IPS DF 19.7 (cell line): Measurements from ENCODE around the gene MRPL20.
"Not testable (repeated sequence)": the region's sequence is repeated elsewhere in the genome, so short reads cannot be mapped to it uniquely, and the experiment has no call there.

Experiments
- DNase-seq: peaks from one replicate; pipeline ENCODE4 v3.0.0-alpha.2; 2013; ENCODE audit warnings: low read depth, low spot score

Gene MRPL20

GRCh38 chr1:1425753-1426495 is 18.8 kb upstream of the MRPL20 start:
- no peak for DNase-seq

DNA sequence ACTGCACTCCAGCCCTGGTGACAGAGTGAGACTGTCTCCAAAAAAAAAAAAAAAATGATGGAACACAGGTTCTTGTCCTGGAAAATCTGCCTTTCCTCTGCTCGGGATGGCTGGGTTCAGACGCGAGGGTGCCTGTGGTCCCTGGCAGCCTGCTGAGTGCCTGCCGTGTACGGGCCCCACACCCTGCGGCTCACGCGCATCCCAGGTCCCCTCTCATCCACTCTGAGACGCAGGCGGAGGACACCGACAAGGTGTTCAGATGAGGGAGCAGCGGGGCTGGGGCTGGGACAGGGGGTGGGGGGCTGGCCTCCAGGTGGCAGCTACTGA is 18.3 kb upstream of the MRPL20 start:
- no peak for DNase-seq

GRCh38 chr1:1424707-1425106 is 17.6 kb upstream of the MRPL20 start:
- DNase-seq = no peak

DNA sequence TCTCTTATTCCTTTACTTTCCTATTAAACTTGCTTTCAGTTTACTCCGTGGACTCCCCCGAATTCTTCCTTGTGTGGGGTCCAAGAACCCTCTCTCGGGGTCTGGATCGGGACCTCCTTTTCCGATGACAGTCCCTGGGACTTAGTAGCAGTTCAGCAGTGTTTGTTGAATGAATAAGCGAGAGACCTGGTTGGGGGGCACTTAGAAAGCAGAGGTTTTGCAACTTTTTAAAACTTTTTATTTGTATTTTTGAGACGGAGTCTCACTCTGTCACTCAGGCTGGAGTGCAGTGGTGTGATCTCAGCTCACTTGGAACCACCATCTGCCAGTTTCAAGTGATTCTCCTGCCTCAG is 16.1 kb upstream of the MRPL20 start:
- no peak for DNase-seq

DNA sequence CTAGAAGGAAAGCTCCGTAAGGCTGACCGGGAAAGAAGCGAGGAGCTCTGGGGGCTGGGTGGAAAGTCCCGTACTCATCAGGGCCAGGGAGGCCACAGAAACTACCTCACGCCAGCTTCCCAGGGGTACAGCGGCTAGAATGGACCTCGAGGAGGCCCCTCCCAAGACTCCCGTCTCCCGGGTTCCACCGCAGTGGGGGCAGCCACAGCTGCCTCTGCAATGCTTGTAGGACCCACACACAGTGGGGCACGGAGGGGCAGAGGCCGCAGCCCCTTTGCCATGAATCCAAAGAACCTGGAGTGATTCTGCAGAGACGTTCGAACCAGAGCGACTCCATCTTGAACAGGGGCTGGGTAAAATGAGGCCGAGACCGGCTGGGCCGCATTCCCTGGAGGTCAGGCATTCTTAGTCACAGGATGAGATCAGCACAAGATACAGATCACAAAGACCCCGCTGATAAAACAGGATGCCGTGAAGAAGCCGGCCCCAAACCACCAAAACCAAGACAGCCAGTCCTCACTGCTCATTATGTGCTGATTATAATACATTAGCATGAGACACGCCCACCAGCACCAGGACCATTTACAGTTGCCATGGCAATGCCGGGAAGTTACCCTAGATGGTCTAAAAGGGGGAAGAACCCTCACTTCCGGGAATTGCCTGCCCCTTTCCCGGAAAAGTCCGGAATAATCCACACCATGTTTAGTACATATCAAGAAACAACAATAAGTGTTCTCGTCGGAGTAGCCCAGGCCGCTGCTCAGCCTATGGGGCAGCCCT is 15.6 kb upstream of the MRPL20 start:
- DNase-seq = no peak

- no peak for DNase-seq
Measured at GRCh38 chr1:1421907-1422464, 14.9 kb upstream of the MRPL20 start.

- DNase-seq = no peak
Measured at GRCh38 chr1:1421147-1421906, 14.2 kb upstream of the MRPL20 start, which contains the start of gene ANKRD65. ANKRD65 (minus strand) TSS chr1:1421276; CDS start chr1:1421005, 271 bp downstream.

GRCh38 chr1:1420654-1421141 is 13.6 kb upstream of the MRPL20 start:
- no peak for DNase-seq

GRCh38 chr1:1419813-1420653 is 12.9 kb upstream of the MRPL20 start:
- no peak for DNase-seq

GRCh38 chr1:1419363-1419812 is 12.3 kb upstream of the MRPL20 start:
- no peak for DNase-seq

GRCh38 chr1:1418464-1419362 is 11.6 kb upstream of the MRPL20 start:
- no peak for DNase-seq

GRCh38 chr1:1417825-1418463 is 10.9 kb upstream of the MRPL20 start:
- not testable (repeated sequence) for DNase-seq

DNA sequence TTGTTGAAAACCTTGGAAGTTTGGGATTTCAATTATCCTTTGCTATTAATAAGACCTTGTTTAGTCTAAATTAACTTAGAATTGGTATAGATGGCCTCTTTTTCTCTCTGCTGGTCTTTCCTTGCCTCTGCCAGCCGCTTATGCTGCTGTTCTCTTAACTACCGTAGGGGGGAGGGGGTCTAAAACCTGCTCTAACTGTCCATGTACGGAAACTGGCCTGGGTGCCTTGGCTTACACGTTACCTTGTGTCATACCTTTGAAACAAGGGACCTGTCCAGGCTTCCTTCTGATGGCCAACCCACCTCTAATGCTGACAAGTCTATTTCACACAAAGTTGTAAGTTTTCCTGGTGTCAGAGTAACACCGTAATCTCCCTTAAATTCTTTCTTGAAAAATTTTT is 10.3 kb upstream of the MRPL20 start:
- not testable (repeated sequence) for DNase-seq

DNA sequence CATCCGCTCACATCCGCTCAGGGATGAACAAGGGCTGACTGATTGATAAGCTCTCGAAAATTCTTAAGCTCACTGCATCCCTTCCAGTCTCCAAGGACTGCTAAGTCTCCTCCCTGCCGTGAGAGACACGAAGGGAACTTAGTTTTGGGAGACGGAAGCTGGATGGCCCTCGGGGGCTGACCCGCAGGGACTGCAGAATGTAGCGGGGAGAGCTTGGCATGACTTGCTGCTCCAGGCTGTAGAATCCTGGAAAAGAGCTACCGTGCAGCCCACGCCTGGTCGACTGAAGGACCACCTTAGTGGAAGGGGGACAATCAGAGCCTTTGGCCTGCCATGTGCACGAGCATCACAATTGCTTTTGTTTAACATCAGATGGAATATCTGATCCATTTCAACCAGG is 8.7 kb upstream of the MRPL20 start:
- no peak for DNase-seq

- DNase-seq = not testable (repeated sequence)
Measured at GRCh38 chr1:1412311-1412902, 5.3 kb upstream of the MRPL20 start.

- DNase-seq = no peak
Measured at GRCh38 chr1:1411626-1412025, 4.5 kb upstream of the MRPL20 start.

DNA sequence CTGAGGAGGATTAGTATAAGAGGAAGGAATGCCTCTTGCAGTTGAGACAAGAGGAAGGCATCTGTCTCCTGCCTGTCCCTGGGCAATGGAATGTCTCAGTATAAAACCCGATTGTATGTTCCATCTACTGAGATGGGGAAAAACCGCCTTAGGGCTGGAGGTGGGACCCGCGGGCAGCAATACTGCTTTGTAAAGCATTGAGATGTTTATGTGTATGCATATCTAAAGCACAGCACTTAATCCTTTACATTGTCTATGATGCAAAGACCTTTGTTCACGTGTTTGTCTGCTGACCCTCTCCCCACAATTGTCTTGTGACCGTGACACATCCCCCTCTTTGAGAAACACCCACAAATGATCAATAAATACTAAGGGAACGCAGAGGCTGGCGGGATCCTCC is 3.1 kb upstream of the MRPL20 start:
- not testable (repeated sequence) for DNase-seq

DNA sequence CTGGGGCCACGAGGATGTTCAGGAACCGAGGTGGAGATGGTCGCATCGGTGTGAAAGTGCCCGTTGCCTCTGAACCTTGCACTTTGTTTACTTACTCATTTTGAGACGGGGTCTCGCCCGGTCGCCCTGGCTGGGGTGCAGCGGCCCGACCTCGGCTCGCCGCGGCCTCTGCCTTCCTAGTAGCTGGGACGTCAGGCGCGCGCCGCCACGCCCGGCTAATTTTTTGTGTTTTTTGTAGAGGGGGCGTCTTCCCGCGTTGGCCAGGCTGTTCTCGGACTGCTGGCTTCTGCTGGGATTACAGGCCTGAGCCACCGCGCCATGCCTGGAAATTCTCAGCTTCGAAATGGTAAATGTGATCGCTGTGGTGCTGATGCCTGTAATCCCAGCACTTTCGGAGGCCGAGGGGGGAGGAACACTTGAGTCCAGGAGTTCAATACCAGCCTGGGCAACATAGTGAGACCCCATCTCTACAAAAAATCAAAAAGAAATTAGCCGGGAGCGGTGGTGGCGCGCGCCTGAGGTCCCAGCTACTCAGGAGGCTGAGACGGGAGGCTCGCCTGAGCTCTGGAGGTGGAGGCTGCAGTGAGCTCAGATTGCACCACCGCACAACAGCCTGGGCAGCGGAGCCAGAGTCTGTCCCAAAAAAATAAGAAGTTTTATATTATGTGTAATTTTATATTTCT is 684 bp upstream of the MRPL20 start:
- no peak for DNase-seq
